HepG2 (cell line): Measurements from ENCODE around the gene FAM222A. TPM values are rescaled to one million over a fixed set of nuclear protein-coding genes. Genes with fewer than 3 reads are reported as not detected.
A peak's percentile ranks its signal among the peaks of the same experiment; 100 is the strongest.

ENCODE experiments used
- EHMT2 ChIP-seq: fragments of 200-600 bp; sonication (generic); IDR thresholded peaks from 2 replicates; pipeline ENCODE4 v1.7.0; 2017; ENCODE audit warnings: antibody characterized with exemption, low read depth, low read length, borderline replicate concordance
- FOSL2 ChIP-seq: sonication (generic); formaldehyde crosslinking; IDR thresholded peaks from 2 replicates; pipeline ENCODE4 v1.4.0; 2020; ENCODE audit warnings: missing genetic modification reagents
- FOXK2 ChIP-seq: fragments of 450-650 bp; IDR thresholded peaks from 2 replicates; pipeline ENCODE4 v1.6.1; 2016
- HDAC6 ChIP-seq: fragments of 200-600 bp; sonication (generic); IDR thresholded peaks from 2 replicates; pipeline ENCODE4 v1.7.0; 2017; ENCODE audit warnings: mild to moderate bottlenecking, antibody characterized with exemption, low read length, low read depth
- HNF4A ChIP-seq: sonication (generic); formaldehyde crosslinking; IDR thresholded peaks from 2 replicates; pipeline ENCODE4 v1.4.0; 2020; ENCODE audit warnings: missing genetic modification reagents
- MATR3 ChIP-seq: sonication (generic); formaldehyde crosslinking; IDR thresholded peaks from 2 replicates; pipeline ENCODE4 v1.4.0; 2020; ENCODE audit warnings: missing genetic modification reagents
- NFKB2 ChIP-seq: sonication (generic); formaldehyde crosslinking; IDR thresholded peaks from 2 replicates; pipeline ENCODE4 v1.4.0; 2020; ENCODE audit warnings: missing genetic modification reagents, borderline replicate concordance
- PAXIP1 ChIP-seq: sonication (generic); formaldehyde crosslinking; conservative IDR thresholded peaks from 2 replicates; pipeline ENCODE4 v1.4.0; 2020; ENCODE audit warnings: mild to moderate bottlenecking, missing genetic modification reagents, moderate library complexity
- RNF2 ChIP-seq: fragments of 450-650 bp; conservative IDR thresholded peaks from 2 replicates; pipeline ENCODE4 v1.6.1; 2016; ENCODE audit warnings: low read depth
- SIN3B ChIP-seq: fragments of 150-350 bp; IDR thresholded peaks from 2 replicates; pipeline ENCODE4 v1.6.1; 2014; ENCODE audit warnings: low read length
- SOX13 ChIP-seq, 3 experiments: fragments of 450-650 bp in 1 of 3; sonication (generic) in 1 of 3; formaldehyde crosslinking in 1 of 3; IDR thresholded peaks in 2 of 3; conservative IDR thresholded peaks in 1 of 3; 2 replicates each; pipeline versions ENCODE4 v1.5.0 to v1.6.1; 2016 to 2020; ENCODE audit warnings: antibody characterized with exemption in 1 of 3, mild to moderate bottlenecking in 1 of 3, missing compliant biosample characterization in 1 of 3, missing genetic modification reagents in 1 of 3, moderate library complexity in 1 of 3
- THYN1 ChIP-seq: sonication (generic); formaldehyde crosslinking; IDR thresholded peaks from 2 replicates; pipeline ENCODE4 v1.8.1; 2023; ENCODE audit warnings: low read depth, mild to moderate bottlenecking, moderate library complexity, missing genetic modification reagents, borderline replicate concordance
- TRIM22 ChIP-seq: fragments of 450-650 bp; IDR thresholded peaks from 2 replicates; pipeline ENCODE4 v1.6.1; 2017
- ZNF274 ChIP-seq: sonication (generic); formaldehyde crosslinking; IDR thresholded peaks from 2 replicates; pipeline ENCODE4 v1.5.1; 2020; ENCODE audit warnings: mild to moderate bottlenecking, missing genetic modification reagents
- ZNF30 ChIP-seq: sonication (generic); formaldehyde crosslinking; IDR thresholded peaks from 2 replicates; pipeline ENCODE4 v1.5.0; 2020; ENCODE audit warnings: mild to moderate bottlenecking, missing genetic modification reagents
- ZNF501 ChIP-seq: sonication (generic); formaldehyde crosslinking; IDR thresholded peaks from 2 replicates; pipeline ENCODE4 v1.5.1; 2020; ENCODE audit warnings: mild to moderate bottlenecking, moderate library complexity, missing genetic modification reagents
- ZNF580 ChIP-seq: IDR thresholded peaks from 2 replicates; pipeline ENCODE4 v1.6.1; 2016; ENCODE audit warnings: low read depth, borderline replicate concordance
- ZNF670 ChIP-seq: sonication (generic); formaldehyde crosslinking; IDR thresholded peaks from 2 replicates; pipeline ENCODE4 v1.8.0; 2022; ENCODE audit warnings: mild to moderate bottlenecking, missing genetic modification reagents, borderline replicate concordance
- ZNF713 ChIP-seq: sonication (generic); formaldehyde crosslinking; IDR thresholded peaks from 2 replicates; pipeline ENCODE4 v1.4.0; 2020; ENCODE audit warnings: mild to moderate bottlenecking, missing genetic modification reagents
- ZNF772 ChIP-seq: sonication (generic); formaldehyde crosslinking; IDR thresholded peaks from 2 replicates; pipeline ENCODE4 v1.5.0; 2020; ENCODE audit warnings: mild to moderate bottlenecking, missing genetic modification reagents
- ZNF784 ChIP-seq: sonication (generic); formaldehyde crosslinking; IDR thresholded peaks from 2 replicates; pipeline ENCODE4 v1.5.1; 2020; ENCODE audit warnings: missing genetic modification reagents, mild to moderate bottlenecking, borderline replicate concordance
- polyA plus RNA-seq, 8 experiments: library from polyadenylated mRNA; depleted of rRNA in 3 of 8; stranded (reverse) in 7 of 8; unstranded in 1 of 8; fragments of >200 nt; fragmentation: Illumina TruSeq in 4 of 8; extraction: Trizol in 4 of 8; gene quantifications; 2 replicates each; pipeline versions ENCODE4 v1.2.1 to v1.2.3, GENCODE V29; 2011 to 2016; ENCODE audit warnings: low read depth in 4 of 8, missing spikeins in 1 of 8, mixed read lengths in 1 of 8; ENCODE audit not compliant: insufficient read depth in 1 of 8
- total RNA-seq, 5 experiments: library from RNA; depleted of rRNA; stranded (reverse); fragments of >200 nt; fragmentation: Illumina TruSeq; extraction: Trizol; gene quantifications; 2 replicates each; pipeline ENCODE4 v1.2.3, GENCODE V29; 2016; ENCODE audit warnings: low read depth in 1 of 5
- TF ChIP-seq, protein P1 (sequence below): sonication (generic); formaldehyde crosslinking; IDR thresholded peaks from 2 replicates; pipeline ENCODE4 v1.4.0; 2020; ENCODE audit warnings: mild to moderate bottlenecking, low read depth, missing genetic modification reagents
- TF ChIP-seq, protein P2 (sequence below): IDR thresholded peaks from 2 replicates; pipeline ENCODE4 v1.6.1; 2012; ENCODE audit warnings: inconsistent platforms

FAM222A gene
- total and polyA plus RNA-seq, 2 of the 13 experiments (the other 11 are each of a cell fraction or from before 2014, with no cell fraction given) = 2.7 to 9.6 TPM

GRCh38 chr12:109710205-109710746, 3.3 kb upstream of the FAM222A start (continued):
- TF ChIP-seq HDAC6 (no peak), ZNF713 (no peak), PAXIP1 (0 out of 2 replicates have a peak, but pooled peaks have one; percentile 38), MATR3 (CRISPR knock-in tag) (no peak), ZNF784 (no peak), ZNF670 (CRISPR knock-in tag) (no peak), ZNF772 (CRISPR knock-in tag) (no peak), ZNF274 (CRISPR knock-in tag) (no peak), SOX13 (IDR thresholded peaks at IDR 0.05) (no peak), SOX13 (CRISPR knock-in tag; conservative IDR thresholded peaks at IDR 0.05 in 1 of 2, IDR thresholded peaks at IDR 0.05 in 1 of 2) (no peak), ZNF30 (CRISPR knock-in tag) (no peak), TRIM22 (no peak), FOXK2 (no peak), THYN1 (CRISPR knock-in tag) (no peak), FOSL2 (CRISPR knock-in tag) (peak; percentile 78), NFKB2 (CRISPR knock-in tag) (no peak), EHMT2 (peak; percentile 40; the same call in 1 of the 2 replicates), ZNF501 (peak; percentile 32; the same call in 1 of the 2 replicates), RNF2 (no peak), ZNF580 (CRISPR knock-in tag) (0 out of 2 replicates have a peak, but pooled peaks have one; percentile 13), HNF4A (CRISPR knock-in tag) (peak; percentile 63), SIN3B (no peak)
- TF ChIP-seq, protein P1, sequence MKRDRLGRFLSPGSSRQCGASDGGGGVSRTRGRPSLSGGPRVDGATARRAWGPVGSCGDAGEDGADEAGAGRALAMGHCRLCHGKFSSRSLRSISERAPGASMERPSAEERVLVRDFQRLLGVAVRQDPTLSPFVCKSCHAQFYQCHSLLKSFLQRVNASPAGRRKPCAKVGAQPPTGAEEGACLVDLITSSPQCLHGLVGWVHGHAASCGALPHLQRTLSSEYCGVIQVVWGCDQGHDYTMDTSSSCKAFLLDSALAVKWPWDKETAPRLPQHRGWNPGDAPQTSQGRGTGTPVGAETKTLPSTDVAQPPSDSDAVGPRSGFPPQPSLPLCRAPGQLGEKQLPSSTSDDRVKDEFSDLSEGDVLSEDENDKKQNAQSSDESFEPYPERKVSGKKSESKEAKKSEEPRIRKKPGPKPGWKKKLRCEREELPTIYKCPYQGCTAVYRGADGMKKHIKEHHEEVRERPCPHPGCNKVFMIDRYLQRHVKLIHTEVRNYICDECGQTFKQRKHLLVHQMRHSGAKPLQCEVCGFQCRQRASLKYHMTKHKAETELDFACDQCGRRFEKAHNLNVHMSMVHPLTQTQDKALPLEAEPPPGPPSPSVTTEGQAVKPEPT = no peak
- TF ChIP-seq, protein P2, sequence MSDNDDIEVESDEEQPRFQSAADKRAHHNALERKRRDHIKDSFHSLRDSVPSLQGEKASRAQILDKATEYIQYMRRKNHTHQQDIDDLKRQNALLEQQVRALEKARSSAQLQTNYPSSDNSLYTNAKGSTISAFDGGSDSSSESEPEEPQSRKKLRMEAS = no peak
